ENCODE results near the gene ZNF778.

GRCh38 chr16:89201439-89202377, 15.8 kb upstream of the ZNF778 start:
- TF ChIP-seq, protein P1, sequence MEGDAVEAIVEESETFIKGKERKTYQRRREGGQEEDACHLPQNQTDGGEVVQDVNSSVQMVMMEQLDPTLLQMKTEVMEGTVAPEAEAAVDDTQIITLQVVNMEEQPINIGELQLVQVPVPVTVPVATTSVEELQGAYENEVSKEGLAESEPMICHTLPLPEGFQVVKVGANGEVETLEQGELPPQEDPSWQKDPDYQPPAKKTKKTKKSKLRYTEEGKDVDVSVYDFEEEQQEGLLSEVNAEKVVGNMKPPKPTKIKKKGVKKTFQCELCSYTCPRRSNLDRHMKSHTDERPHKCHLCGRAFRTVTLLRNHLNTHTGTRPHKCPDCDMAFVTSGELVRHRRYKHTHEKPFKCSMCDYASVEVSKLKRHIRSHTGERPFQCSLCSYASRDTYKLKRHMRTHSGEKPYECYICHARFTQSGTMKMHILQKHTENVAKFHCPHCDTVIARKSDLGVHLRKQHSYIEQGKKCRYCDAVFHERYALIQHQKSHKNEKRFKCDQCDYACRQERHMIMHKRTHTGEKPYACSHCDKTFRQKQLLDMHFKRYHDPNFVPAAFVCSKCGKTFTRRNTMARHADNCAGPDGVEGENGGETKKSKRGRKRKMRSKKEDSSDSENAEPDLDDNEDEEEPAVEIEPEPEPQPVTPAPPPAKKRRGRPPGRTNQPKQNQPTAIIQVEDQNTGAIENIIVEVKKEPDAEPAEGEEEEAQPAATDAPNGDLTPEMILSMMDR (conservative IDR thresholded peaks at IDR 0.05 in 1 of 2, IDR thresholded peaks at IDR 0.05 in 1 of 2; ENCODE audit: low read depth in 1 of 2, low read length in 2 of 2) = no peak
- peak; percentile 55 for TF ChIP-seq EZH2 (IDR thresholded peaks at IDR 0.05; ENCODE audit: low read length, missing control alignments)
